NOMO-1 (cell line): ENCODE results near the gene CD248.

ENCODE experiments used
- DNase-seq, 2 experiments: peaks; one replicate each; lab custom pipeline; 2025; ENCODE audit not compliant: unreplicated experiment in 2 of 2; lab: John Stamatoyannopoulos, UW

Gene CD248

GRCh38 chr11:66289548-66290329 lies 27.1 kb downstream of the CD248 start:
- peak; percentile 47 to 58 for DNase-seq

DNA sequence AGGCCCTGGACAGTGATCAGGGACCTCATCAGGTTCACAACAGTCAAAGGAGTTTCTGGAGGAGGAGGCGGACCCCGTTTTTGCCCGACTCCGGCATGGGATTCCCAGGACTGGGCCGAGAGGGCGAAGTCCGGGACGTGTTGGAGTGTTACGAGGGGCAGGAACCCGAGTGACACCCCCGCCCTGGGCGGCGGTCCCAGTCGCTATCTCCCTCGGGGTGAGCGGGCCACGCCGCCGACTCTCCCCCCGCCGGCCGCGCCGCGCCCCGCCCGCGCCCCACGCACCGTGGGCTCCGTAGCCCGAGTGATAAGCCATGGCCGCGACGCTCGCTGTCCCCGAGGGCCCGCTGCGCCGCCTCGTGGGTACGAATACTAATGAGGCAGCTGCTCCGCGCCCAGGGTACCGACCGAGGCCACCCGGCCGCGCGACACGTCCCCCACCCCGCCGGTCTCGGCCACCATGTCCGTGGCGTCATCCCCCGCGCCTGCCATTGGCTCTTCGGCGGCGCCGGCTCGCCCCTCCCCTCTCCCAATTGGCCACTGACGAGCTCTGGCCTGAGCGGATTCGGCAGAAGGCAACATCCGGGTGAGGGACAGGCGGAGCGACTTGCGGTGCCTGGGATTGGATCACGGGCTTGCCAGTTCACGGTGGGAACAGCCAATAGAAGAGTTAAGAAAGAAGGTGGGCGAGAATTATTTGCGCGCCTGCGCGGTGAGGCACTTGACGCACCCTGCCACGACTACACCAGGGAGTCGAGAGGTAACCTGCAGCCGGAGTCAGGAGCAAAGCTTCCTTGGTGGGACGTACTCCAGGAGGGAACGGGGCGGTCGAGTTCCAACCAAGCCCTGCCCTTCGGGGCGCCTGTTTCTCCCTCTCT lies 27.9 kb downstream of the CD248 start, which contains the start of gene YIF1A:
TSS of gene YIF1A (minus strand) at position 473 of the 877 bp plus-strand sequence. CDS start at position 315, 158 bp downstream.
- DNase-seq, result peak; percentile 99 to 100

DNA sequence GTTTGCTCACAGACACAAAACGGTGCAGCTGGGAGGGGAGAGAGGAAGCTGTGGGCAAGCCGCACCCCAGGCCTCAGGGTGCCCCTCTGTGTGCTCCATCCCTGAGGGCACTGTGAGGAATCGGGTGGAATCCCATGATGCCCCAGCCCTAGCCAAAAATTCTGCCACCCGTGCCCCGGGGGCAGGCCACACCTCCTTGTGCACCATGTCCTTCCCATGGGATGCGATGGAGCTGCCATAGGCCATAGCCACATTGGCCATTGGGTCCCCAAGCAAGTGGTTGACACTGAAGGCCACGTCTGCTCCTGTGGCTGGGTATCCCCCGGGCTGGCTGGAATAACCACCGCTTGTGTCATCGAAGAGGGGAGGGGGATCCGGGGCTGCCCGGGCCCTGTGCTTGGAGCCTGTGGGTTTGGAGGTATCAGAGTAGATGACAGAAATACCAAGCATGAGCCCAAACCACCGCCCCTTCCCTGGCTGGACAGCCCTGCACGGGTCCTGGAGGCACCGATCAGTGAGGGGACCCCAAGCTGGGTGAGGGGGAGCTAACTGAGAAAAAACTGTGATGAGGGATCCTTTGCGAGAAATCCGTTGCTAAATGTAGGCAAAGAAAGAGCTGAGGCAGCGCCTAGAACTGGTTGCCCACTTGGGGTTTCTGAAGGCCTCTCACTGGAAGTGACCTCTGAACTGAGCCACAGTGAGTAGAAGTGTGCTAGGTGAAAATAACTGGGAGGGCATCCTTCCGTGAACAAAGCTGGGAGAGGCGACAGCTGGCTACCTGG lies 28.8 kb downstream of the CD248 start:
- DNase-seq, result no peak

GRCh38 chr11:66287211-66287888 lies 29.5 kb downstream of the CD248 start:
- DNase-seq, result no peak

- no peak for DNase-seq
These were observed 30.1 kb downstream of the CD248 start for GRCh38 chr11:66286699-66287098.

- DNase-seq, result no peak
These were observed 31.4 kb downstream of the CD248 start for GRCh38 chr11:66285250-66285947.

- no peak for DNase-seq
These were observed 32.2 kb downstream of the CD248 start for GRCh38 chr11:66284526-66285078.

DNA sequence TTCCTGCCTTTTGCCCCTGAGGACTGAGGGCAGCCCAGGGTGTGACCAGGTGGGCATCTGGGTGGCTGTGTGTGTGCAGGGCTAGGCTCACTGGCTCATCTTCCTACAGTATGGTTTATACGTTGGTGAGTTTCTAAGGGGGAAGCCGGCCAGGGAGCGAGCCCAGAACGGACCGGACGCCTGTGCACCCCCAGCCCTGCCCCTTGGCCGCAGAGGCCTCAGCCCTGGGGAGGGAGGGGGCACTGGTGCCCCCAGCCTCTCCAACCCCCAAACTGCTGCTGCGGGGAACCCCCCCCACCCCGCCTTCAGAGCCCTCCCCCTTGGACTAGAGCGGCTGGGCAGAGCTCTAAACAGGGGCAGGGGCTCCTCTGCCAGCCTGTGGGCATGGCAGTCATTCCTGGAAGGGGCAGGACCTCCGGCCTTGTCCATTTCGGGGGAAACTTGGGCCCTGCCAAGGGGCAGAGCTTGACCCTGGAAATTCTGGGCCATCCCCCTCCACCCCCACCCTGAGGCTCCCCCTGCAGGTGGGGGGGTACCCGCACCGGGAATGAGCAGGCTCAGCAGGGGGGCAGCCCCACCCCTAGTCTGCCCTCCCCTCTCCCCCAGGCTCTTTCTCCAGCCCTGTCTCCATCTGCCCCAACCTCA lies 33.3 kb downstream of the CD248 start:
- DNase-seq, result no peak

- DNase-seq, result peak; percentile 94 to 97
These were observed 34.1 kb downstream of the CD248 start for GRCh38 chr11:66282468-66283455.

DNA sequence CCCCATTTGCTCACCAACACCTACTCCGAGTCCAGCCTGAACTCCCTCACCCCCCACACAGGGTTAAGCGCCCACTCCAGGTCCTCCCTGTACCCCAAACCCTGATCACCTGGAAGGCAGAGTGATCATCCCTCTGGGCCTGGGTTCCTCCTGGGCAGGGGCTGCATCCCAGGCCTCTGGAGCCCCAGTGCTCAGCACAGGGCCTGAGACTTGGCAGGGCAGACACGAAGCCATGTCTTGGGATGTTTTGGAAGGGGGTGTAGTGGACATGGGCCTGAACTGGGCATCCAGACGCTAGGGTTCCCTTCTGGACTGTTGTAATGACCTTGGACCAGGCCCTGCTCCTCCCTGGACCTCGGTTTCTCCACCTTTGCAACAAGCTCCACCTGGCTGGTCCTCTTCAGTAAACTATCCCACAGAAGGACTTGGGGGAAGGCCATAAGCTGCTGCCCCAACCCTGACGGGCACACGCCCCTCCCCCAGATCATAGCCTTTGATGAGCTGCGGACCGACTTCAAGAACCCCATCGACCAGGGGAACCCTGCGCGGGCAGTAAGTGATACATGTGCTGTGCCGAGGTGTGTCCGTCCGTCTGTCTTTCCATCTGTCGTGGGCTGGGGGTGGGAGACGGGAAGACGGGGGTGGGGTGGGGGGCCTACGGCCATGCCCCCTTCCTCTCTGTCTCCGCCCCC lies 34.9 kb downstream of the CD248 start:
- DNase-seq, result no peak

DNA sequence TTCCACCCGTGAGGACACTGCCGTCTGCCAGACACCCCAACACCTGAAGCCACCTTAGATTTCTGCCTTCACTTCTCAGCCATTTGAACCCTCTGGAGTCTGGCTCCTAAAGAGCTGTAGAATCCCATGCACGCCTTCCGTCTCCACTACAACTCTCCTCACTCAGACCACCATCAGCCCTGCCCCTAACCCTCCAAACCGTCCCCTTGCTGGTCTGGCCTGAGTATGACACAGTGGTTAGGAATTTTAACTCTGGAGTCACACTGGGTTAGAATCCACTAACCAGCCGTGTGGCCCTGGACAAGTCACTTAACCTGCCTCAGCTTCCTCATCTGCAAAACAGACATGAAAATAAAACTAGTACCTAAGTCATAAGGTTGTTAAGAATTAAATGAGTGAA lies 35.8 kb downstream of the CD248 start:
- no peak for DNase-seq

DNA sequence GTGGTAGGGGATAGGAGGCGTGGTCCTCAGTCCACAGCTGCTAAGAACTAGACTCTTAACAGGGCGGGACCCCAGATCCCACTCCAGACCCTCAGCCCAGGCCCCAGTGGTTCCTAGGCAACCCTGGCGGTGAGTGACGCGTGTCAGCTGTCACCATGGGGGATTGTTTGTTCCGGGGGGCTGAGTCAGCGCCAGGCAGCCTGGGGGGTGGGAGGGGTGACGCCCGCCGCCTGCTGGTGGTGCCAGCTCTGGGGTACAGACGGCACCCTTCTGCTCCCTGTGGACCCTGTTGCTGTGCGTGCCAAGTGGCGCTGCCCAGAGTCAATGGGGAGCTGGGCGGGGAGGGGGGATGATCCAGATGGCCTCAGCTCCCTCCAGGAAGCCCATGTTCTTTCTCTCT lies 36.4 kb downstream of the CD248 start:
- no peak for DNase-seq

GRCh38 chr11:66279092-66279734 lies 37.6 kb downstream of the CD248 start:
- DNase-seq, result no peak

GRCh38 chr11:66278363-66279091 lies 38.3 kb downstream of the CD248 start:
- DNase-seq, result no peak

GRCh38 chr11:66277471-66278362 lies 39.1 kb downstream of the CD248 start, which contains the start of gene CNIH2:
TSS of gene CNIH2 (plus strand) at chr11:66278175. CDS start at chr11:66278457, 282 bp downstream.
- no peak for DNase-seq
